ENCODE data around the gene CUL4A.
"Not testable (repeated sequence)": the region's sequence is repeated elsewhere in the genome, so short reads cannot be mapped to it uniquely, and the experiment has no call there.

CUL4A gene

DNA sequence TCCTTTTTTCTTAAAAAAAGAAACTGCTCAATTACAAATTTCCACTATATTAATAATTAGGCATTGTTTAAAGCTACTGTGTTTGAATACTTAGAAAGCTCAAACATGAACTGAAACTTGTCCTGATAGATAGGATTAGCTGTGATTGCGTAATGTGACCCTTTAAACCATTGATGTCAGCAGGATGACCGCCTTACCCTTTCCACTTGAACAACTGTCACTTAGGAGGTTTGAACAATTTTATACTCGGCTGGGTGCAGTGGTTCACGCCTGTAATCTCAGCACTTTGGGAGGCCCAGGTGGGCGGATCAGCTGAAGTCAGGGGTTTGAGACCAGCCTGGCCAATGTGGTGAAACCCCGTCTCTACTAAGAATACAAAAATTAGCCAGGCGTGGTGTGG is 90.5 kb downstream of the CUL4A start:
- TF ChIP-seq, protein P1, sequence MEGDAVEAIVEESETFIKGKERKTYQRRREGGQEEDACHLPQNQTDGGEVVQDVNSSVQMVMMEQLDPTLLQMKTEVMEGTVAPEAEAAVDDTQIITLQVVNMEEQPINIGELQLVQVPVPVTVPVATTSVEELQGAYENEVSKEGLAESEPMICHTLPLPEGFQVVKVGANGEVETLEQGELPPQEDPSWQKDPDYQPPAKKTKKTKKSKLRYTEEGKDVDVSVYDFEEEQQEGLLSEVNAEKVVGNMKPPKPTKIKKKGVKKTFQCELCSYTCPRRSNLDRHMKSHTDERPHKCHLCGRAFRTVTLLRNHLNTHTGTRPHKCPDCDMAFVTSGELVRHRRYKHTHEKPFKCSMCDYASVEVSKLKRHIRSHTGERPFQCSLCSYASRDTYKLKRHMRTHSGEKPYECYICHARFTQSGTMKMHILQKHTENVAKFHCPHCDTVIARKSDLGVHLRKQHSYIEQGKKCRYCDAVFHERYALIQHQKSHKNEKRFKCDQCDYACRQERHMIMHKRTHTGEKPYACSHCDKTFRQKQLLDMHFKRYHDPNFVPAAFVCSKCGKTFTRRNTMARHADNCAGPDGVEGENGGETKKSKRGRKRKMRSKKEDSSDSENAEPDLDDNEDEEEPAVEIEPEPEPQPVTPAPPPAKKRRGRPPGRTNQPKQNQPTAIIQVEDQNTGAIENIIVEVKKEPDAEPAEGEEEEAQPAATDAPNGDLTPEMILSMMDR (IDR thresholded peaks at IDR 0.05; ENCODE audit: unreplicated experiment in 3 of 3), result no peak
- Mint-ChIP-seq H3K9me3 (no peaks in the 10 kb centered on the region), H3K27me3 (ENCODE audit: low read depth) (peaks cover 9% of the 10 kb centered on the region), H3K36me3 (ENCODE audit: low read depth) (no peaks in the 10 kb centered on the region), H3K27ac (no peak overlapping the region), H3K4me3 (peak overlapping the region in 1 of 3 experiments; percentile 16), H3K4me1 (peaks cover 29% of the 10 kb centered on the region)

DNA sequence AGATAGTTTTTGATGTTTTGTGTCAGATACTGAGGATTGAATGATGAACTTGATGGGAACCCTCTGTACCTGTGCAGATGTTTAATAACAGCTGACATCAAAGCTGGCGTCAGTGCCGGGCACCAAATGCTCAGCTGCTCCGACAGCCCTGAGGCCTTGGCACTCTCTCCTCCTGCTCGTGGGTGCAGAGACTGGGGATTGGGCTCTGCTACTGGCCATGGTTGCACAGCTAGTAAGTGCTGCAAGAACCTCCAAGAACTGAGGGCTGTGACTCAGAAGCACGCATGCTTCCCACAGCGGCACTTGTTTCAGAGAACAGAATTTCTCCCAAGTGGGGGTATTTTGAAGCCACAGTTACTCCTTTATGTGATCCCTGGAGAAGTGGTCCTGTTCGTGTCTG is 93.6 kb downstream of the CUL4A start:
- H3K27me3 Mint-ChIP-seq (ENCODE audit: low read depth), result no peaks in the 10 kb centered on the region
- TF ChIP-seq, protein P1 (IDR thresholded peaks at IDR 0.05; ENCODE audit: unreplicated experiment in 3 of 3), result no peak
- H3K27ac Mint-ChIP-seq, result no peak overlapping the region
- H3K36me3 Mint-ChIP-seq (ENCODE audit: low read depth), result no peaks in the 10 kb centered on the region
- no peaks in the 10 kb centered on the region for H3K9me3 Mint-ChIP-seq
- no peak overlapping the region for H3K4me3 Mint-ChIP-seq
- peaks cover 12% of the 10 kb centered on the region for H3K4me1 Mint-ChIP-seq

DNA sequence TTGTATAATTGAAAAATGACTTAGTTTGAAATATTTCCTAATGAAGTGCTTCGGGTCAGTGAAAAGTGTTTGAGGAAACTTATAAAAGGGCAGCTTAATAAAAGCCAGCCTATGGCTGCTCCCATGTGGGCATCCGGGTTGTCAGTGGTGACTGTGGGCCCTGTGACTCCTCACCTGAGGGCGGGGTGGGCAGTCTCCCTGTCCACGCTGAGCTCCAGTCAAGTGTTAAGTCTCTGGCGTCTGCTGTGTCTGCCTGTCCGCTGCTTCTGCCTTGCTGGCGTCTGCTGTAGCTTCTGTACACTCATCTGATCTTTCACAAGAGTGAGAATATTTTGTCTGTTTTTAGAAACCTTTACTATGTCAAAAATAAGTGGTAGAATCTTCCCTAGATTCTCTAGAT is 94.7 kb downstream of the CUL4A start:
- H3K27ac Mint-ChIP-seq, result peak overlapping the region in 1 of 3 experiments; percentile 34
- H3K36me3 Mint-ChIP-seq (ENCODE audit: low read depth), result no peaks in the 10 kb centered on the region
- H3K9me3 Mint-ChIP-seq, result no peaks in the 10 kb centered on the region
- no peaks in the 10 kb centered on the region for H3K27me3 Mint-ChIP-seq (ENCODE audit: low read depth)
- peaks cover 4% of the 10 kb centered on the region for H3K4me1 Mint-ChIP-seq
- no peak overlapping the region for H3K4me3 Mint-ChIP-seq
- TF ChIP-seq, protein P1 (IDR thresholded peaks at IDR 0.05; ENCODE audit: unreplicated experiment in 3 of 3), result no peak

DNA sequence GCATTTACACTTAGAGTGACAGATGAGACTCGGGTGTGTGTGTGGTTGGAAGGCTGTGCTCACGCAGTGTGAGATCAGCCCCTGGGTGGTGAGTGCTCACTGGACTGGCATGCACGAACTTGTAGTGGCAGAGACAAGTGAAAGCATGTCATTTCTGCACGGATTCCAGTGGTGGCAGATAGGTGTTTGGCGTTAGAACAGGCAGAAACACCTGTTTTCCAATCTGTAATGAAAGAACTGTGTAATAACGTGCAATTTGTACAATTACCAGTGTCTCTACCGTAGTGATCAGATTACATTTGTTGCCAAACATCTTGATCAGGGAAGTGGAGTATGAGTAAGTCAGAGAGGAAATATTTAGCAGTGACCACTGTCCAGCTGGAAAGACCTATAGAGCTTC is 95.8 kb downstream of the CUL4A start:
- TF ChIP-seq, protein P1 (IDR thresholded peaks at IDR 0.05; ENCODE audit: unreplicated experiment in 3 of 3), result no peak
- no peak overlapping the region for H3K27ac Mint-ChIP-seq
- H3K27me3 Mint-ChIP-seq (ENCODE audit: low read depth), result no peaks in the 10 kb centered on the region
- H3K9me3 Mint-ChIP-seq, result no peaks in the 10 kb centered on the region
- peaks cover 5% of the 10 kb centered on the region for H3K36me3 Mint-ChIP-seq (ENCODE audit: low read depth)
- H3K4me3 Mint-ChIP-seq, result no peak overlapping the region
- H3K4me1 Mint-ChIP-seq, result peaks cover 4% of the 10 kb centered on the region

DNA sequence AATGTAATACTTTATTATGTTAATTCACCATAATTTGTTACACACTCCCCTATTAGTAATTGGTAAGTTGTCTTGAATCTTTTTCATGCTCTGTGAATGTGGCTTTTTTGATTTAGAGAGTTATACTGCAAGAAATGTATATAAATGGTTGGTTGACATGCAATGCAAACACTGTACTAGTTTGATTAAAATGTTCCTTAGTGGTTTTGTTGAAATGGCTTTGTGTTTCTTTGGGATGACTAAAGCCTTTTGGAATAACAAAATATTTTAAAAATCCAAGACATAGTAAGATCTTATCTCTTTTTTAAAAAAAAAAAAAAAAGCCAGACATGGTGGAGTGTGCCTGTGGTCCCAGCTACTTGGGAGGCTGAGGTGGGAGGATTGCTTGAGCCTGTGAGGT is 98.1 kb downstream of the CUL4A start:
- Mint-ChIP-seq H3K9me3 (no peaks in the 10 kb centered on the region), H3K4me3 (no peak overlapping the region), H3K27ac (no peak overlapping the region), H3K4me1 (no peaks in the 10 kb centered on the region), H3K27me3 (ENCODE audit: low read depth) (no peaks in the 10 kb centered on the region), H3K36me3 (ENCODE audit: low read depth) (peaks cover 14% of the 10 kb centered on the region)
- TF ChIP-seq, protein P1 (IDR thresholded peaks at IDR 0.05; ENCODE audit: unreplicated experiment in 3 of 3), result no peak

DNA sequence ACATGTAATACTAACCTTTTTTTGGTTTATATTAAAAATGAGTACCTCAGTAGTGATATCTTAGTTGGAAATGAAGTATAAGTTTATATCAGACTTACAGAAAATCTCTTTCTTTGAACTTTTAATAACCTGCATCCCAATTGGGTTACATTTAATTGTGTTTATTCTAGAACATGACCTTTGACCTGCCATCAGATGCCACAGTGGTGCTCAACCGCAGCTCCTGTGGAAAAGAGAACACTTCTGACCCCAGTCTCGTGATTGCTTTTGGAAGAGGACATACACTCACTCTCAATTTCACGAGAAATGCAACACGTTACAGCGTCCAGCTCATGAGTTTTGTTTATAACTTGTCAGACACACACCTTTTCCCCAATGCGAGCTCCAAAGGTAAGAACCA is 100.1 kb downstream of the CUL4A start:
- H3K27ac Mint-ChIP-seq, result no peak overlapping the region
- H3K4me1 Mint-ChIP-seq, result no peaks in the 10 kb centered on the region
- no peak overlapping the region for H3K4me3 Mint-ChIP-seq
- H3K36me3 Mint-ChIP-seq (ENCODE audit: low read depth), result peaks cover 20% of the 10 kb centered on the region
- TF ChIP-seq, protein P1 (IDR thresholded peaks at IDR 0.05; ENCODE audit: unreplicated experiment in 3 of 3), result no peak
- no peaks in the 10 kb centered on the region for H3K27me3 Mint-ChIP-seq (ENCODE audit: low read depth)
- H3K9me3 Mint-ChIP-seq, result no peaks in the 10 kb centered on the region

DNA sequence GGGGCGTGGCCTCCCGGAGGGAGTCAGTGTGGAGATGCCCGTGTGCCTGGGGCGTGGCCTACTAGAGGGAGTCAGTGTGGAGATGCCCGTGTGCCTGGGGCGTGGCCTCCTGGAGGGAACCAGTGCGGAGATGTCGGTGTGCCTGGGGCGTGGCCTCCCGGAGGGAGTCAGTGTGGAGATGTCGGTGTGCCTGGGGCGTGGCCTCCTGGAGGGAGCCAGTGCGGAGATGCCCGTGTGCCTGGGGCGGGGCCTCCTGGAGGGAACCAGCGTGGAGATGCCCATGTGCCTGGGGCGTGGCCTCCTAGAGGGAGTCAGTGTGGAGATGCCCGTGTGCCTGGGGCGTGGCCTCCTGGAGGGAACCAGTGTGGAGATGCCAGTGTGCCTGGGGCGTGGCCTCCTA is 104.7 kb downstream of the CUL4A start:
- H3K9me3 Mint-ChIP-seq; H3K4me3 Mint-ChIP-seq; H3K27ac Mint-ChIP-seq; H3K4me1 Mint-ChIP-seq; H3K27me3 Mint-ChIP-seq (ENCODE audit: low read depth): not testable (repeated sequence)
- H3K36me3 Mint-ChIP-seq (ENCODE audit: low read depth), result peaks cover 23% of the 10 kb centered on the region

DNA sequence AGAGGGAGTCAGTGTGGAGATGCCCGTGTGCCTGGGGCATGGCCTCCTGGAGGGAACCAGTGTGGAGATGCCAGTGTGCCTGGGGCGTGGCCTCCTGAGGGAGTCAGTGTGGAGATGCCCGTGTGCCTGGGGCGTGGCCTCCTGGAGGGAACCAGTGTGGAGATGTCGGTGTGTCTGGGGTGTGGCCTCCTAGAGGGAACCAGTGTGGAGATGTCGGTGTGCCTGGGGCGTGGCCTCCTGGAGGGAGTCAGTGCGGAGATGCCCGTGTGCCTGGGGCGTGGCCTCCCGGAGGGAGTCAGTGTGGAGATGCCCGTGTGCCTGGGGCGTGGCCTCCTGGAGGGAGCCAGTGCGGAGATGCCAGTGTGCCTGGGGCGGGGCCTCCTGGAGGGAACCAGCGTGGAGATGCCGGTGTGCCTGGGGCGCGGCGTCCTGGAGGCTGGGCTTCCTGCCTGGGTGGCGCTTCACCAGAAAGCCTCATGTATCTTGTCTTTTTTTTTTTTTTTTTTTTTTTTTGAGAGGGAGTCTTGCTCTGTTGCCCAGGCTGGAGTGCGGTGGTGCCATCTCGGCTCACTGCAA is 105.6 kb downstream of the CUL4A start:
- H3K27me3 Mint-ChIP-seq (ENCODE audit: low read depth); H3K4me1 Mint-ChIP-seq; H3K9me3 Mint-ChIP-seq; H3K27ac Mint-ChIP-seq; H3K4me3 Mint-ChIP-seq: not testable (repeated sequence)
- H3K36me3 Mint-ChIP-seq (ENCODE audit: low read depth), result peaks cover 21% of the 10 kb centered on the region

Measured in nephron (organoid).